ENCODE results near the gene GALNTL6.

GALNTL6 gene

GRCh38 chr4:172152284-172152683 lies 339.1 kb downstream of the GALNTL6 start:
- H2AFZ ChIP-seq (ENCODE audit: low read depth, low read length) = no peak overlapping the region
- H3K23ac ChIP-seq (ENCODE audit: low read length in 2 of 2) = no peak overlapping the region
- H3K4ac ChIP-seq (ENCODE audit: low read depth in 1 of 2, low read length in 2 of 2) = no peak overlapping the region
- no peaks in the 10 kb centered on the region for H3K9me3 ChIP-seq (ENCODE audit: control insufficient read depth, low read length)
- no peak for DNase-seq
- H4K91ac ChIP-seq (ENCODE audit: low read length) = no peak overlapping the region
- H2BK120ac ChIP-seq (ENCODE audit: low read depth, low read length) = no peak overlapping the region
- H3K4me2 ChIP-seq (ENCODE audit: low read length, poor library complexity, severe bottlenecking) = no peak overlapping the region
- no peak overlapping the region for H2BK12ac ChIP-seq (ENCODE audit: low read length in 2 of 2)
- no peak overlapping the region for H2BK15ac ChIP-seq (ENCODE audit: low read depth, poor library complexity, severe bottlenecking)
- H3K36me3 ChIP-seq (ENCODE audit: control insufficient read depth in 1 of 2, insufficient read depth in 2 of 2, low read depth in 1 of 2, low read length in 2 of 2) = no peaks in the 10 kb centered on the region
- H3K4me3 ChIP-seq (ENCODE audit: insufficient read depth in 1 of 2, low read depth in 1 of 2, low read length in 2 of 2) = no peak overlapping the region
- H3K9ac ChIP-seq (ENCODE audit: low read length) = no peak overlapping the region
- H3K18ac ChIP-seq (ENCODE audit: low read depth in 1 of 2, low read length in 2 of 2) = no peak overlapping the region
- H3K14ac ChIP-seq (ENCODE audit: low read length in 2 of 2) = no peak overlapping the region
- H2BK5ac ChIP-seq (ENCODE audit: low read depth, low read length, poor library complexity, severe bottlenecking) = no peak overlapping the region
- H4K8ac ChIP-seq (ENCODE audit: low read length) = no peak overlapping the region
- no peaks in the 10 kb centered on the region for H3K27me3 ChIP-seq (ENCODE audit: control insufficient read depth in 1 of 2, insufficient read depth in 1 of 2, low read length in 2 of 2)
- H3K79me1 ChIP-seq (replicated peaks; ENCODE audit: low read length, poor library complexity, severe bottlenecking) = no peaks in the 10 kb centered on the region
- WGBS = 95% methylated on average over 3 of the region's 3 CpGs
- no peak overlapping the region for H3K27ac ChIP-seq (ENCODE audit: low read length, poor library complexity, severe bottlenecking)
- no peak overlapping the region for H2AK5ac ChIP-seq (ENCODE audit: low read length, severe bottlenecking)
- H3K4me1 ChIP-seq (ENCODE audit: control insufficient read depth, insufficient read depth, low read depth, low read length) = no peaks in the 10 kb centered on the region

DNA sequence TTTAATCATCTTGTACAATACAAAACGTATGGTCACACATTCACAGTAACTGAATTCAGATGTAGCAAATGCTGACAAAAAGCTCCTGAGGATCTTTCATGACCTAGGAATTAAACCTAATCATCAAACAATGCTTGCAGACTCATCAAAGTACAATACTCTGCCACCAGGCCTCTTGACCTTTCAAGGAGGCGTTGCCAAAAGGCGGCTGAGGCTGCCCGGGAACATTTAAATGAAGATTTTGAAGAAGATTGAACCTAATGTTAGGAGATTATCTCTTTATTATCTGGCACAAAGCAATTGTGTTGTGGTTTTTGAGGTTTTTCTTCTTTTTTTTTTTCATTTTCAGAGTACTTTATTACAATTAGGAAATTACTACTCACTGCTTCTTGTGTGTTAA lies 340.5 kb downstream of the GALNTL6 start:
- WGBS = 97% methylated on average over 1 of the region's 4 CpGs
- H3K9ac ChIP-seq (ENCODE audit: low read length) = no peak overlapping the region
- no peak overlapping the region for H3K4me3 ChIP-seq (ENCODE audit: insufficient read depth in 1 of 2, low read depth in 1 of 2, low read length in 2 of 2)
- H3K4me2 ChIP-seq (ENCODE audit: low read length, poor library complexity, severe bottlenecking) = no peak overlapping the region
- no peak overlapping the region for H2AFZ ChIP-seq (ENCODE audit: low read depth, low read length)
- no peak overlapping the region for H2BK120ac ChIP-seq (ENCODE audit: low read depth, low read length)
- no peak overlapping the region for H2BK15ac ChIP-seq (ENCODE audit: low read depth, poor library complexity, severe bottlenecking)
- no peak overlapping the region for H3K4ac ChIP-seq (ENCODE audit: low read depth in 1 of 2, low read length in 2 of 2)
- no peaks in the 10 kb centered on the region for H3K79me1 ChIP-seq (replicated peaks; ENCODE audit: low read length, poor library complexity, severe bottlenecking)
- H3K36me3 ChIP-seq (ENCODE audit: control insufficient read depth in 1 of 2, insufficient read depth in 2 of 2, low read depth in 1 of 2, low read length in 2 of 2) = no peaks in the 10 kb centered on the region
- H3K14ac ChIP-seq (ENCODE audit: low read length in 2 of 2) = no peak overlapping the region
- H4K91ac ChIP-seq (ENCODE audit: low read length) = no peak overlapping the region
- no peak for DNase-seq
- no peak overlapping the region for H3K23ac ChIP-seq (ENCODE audit: low read length in 2 of 2)
- no peak overlapping the region for H3K18ac ChIP-seq (ENCODE audit: low read depth in 1 of 2, low read length in 2 of 2)
- no peak overlapping the region for H2BK5ac ChIP-seq (ENCODE audit: low read depth, low read length, poor library complexity, severe bottlenecking)
- H4K8ac ChIP-seq (ENCODE audit: low read length) = no peak overlapping the region
- no peaks in the 10 kb centered on the region for H3K27me3 ChIP-seq (ENCODE audit: control insufficient read depth in 1 of 2, insufficient read depth in 1 of 2, low read length in 2 of 2)
- no peak overlapping the region for H2AK5ac ChIP-seq (ENCODE audit: low read length, severe bottlenecking)
- H3K4me1 ChIP-seq (ENCODE audit: control insufficient read depth, insufficient read depth, low read depth, low read length) = no peaks in the 10 kb centered on the region
- H2BK12ac ChIP-seq (ENCODE audit: low read length in 2 of 2) = no peak overlapping the region
- no peaks in the 10 kb centered on the region for H3K9me3 ChIP-seq (ENCODE audit: control insufficient read depth, low read length)
- no peak overlapping the region for H3K27ac ChIP-seq (ENCODE audit: low read length, poor library complexity, severe bottlenecking)

- Histone ChIP-seq H2BK15ac (ENCODE audit: low read depth, poor library complexity, severe bottlenecking) (no peak overlapping the region), H2BK5ac (ENCODE audit: low read depth, low read length, poor library complexity, severe bottlenecking) (no peak overlapping the region), H2AK5ac (ENCODE audit: low read length, severe bottlenecking) (no peak overlapping the region), H3K27me3 (ENCODE audit: control insufficient read depth in 1 of 2, insufficient read depth in 1 of 2, low read length in 2 of 2) (no peaks in the 10 kb centered on the region), H3K27ac (ENCODE audit: low read length, poor library complexity, severe bottlenecking) (no peak overlapping the region), H3K4me2 (ENCODE audit: low read length, poor library complexity, severe bottlenecking) (no peak overlapping the region), H3K4me3 (ENCODE audit: insufficient read depth in 1 of 2, low read depth in 1 of 2, low read length in 2 of 2) (no peak overlapping the region), H2AFZ (ENCODE audit: low read depth, low read length) (no peak overlapping the region), H2BK120ac (ENCODE audit: low read depth, low read length) (no peak overlapping the region), H3K4ac (ENCODE audit: low read depth in 1 of 2, low read length in 2 of 2) (no peak overlapping the region), H4K8ac (ENCODE audit: low read length) (no peak overlapping the region), H3K9ac (ENCODE audit: low read length) (no peak overlapping the region), H3K36me3 (ENCODE audit: control insufficient read depth in 1 of 2, insufficient read depth in 2 of 2, low read depth in 1 of 2, low read length in 2 of 2) (no peaks in the 10 kb centered on the region), H4K91ac (ENCODE audit: low read length) (no peak overlapping the region), H3K4me1 (ENCODE audit: control insufficient read depth, insufficient read depth, low read depth, low read length) (no peaks in the 10 kb centered on the region), H3K79me1 (replicated peaks; ENCODE audit: low read length, poor library complexity, severe bottlenecking) (no peaks in the 10 kb centered on the region), H3K9me3 (ENCODE audit: control insufficient read depth, low read length) (no peaks in the 10 kb centered on the region), H3K14ac (ENCODE audit: low read length in 2 of 2) (no peak overlapping the region), H3K18ac (ENCODE audit: low read depth in 1 of 2, low read length in 2 of 2) (no peak overlapping the region), H3K23ac (ENCODE audit: low read length in 2 of 2) (no peak overlapping the region), H2BK12ac (ENCODE audit: low read length in 2 of 2) (no peak overlapping the region)
- 92% methylated on average over 15 of the region's 15 CpGs for WGBS
- DNase-seq = no peak
These were observed 342.7 kb downstream of the GALNTL6 start for GRCh38 chr4:172155838-172156345.

DNA sequence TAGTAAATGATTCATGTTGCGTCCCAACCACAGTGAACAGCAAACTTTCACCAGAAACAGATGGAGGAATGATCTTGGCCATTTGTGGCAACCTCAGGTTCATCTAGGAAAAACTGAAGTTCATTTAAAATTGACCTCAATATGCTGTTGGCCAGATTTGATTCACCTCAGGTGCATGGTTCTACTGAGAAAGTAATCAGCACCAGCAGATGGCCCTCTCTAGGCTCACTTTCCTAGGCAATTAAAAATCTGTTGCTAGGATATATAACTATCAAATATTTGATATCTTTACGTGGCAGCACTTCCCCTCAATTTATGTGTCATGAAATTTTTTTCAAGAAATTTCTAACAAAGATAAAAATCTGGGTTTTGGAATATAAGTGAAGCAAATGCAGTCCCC lies 344.7 kb downstream of the GALNTL6 start:
- no peak overlapping the region for H2AK5ac ChIP-seq (ENCODE audit: low read length, severe bottlenecking)
- no peak overlapping the region for H3K4me3 ChIP-seq (ENCODE audit: insufficient read depth in 1 of 2, low read depth in 1 of 2, low read length in 2 of 2)
- no peak overlapping the region for H3K18ac ChIP-seq (ENCODE audit: low read depth in 1 of 2, low read length in 2 of 2)
- no peak overlapping the region for H2BK15ac ChIP-seq (ENCODE audit: low read depth, poor library complexity, severe bottlenecking)
- no peak overlapping the region for H2BK120ac ChIP-seq (ENCODE audit: low read depth, low read length)
- no peaks in the 10 kb centered on the region for H3K79me1 ChIP-seq (replicated peaks; ENCODE audit: low read length, poor library complexity, severe bottlenecking)
- no peak overlapping the region for H2BK12ac ChIP-seq (ENCODE audit: low read length in 2 of 2)
- H3K36me3 ChIP-seq (ENCODE audit: control insufficient read depth in 1 of 2, insufficient read depth in 2 of 2, low read depth in 1 of 2, low read length in 2 of 2) = no peaks in the 10 kb centered on the region
- no peak overlapping the region for H3K14ac ChIP-seq (ENCODE audit: low read length in 2 of 2)
- H2BK5ac ChIP-seq (ENCODE audit: low read depth, low read length, poor library complexity, severe bottlenecking) = no peak overlapping the region
- no peak overlapping the region for H3K4ac ChIP-seq (ENCODE audit: low read depth in 1 of 2, low read length in 2 of 2)
- H3K27ac ChIP-seq (ENCODE audit: low read length, poor library complexity, severe bottlenecking) = no peak overlapping the region
- H3K27me3 ChIP-seq (ENCODE audit: control insufficient read depth in 1 of 2, insufficient read depth in 1 of 2, low read length in 2 of 2) = no peaks in the 10 kb centered on the region
- WGBS = 78% methylated on average over 1 of the region's 2 CpGs
- H3K23ac ChIP-seq (ENCODE audit: low read length in 2 of 2) = no peak overlapping the region
- no peak overlapping the region for H3K9ac ChIP-seq (ENCODE audit: low read length)
- DNase-seq = no peak
- no peak overlapping the region for H3K4me2 ChIP-seq (ENCODE audit: low read length, poor library complexity, severe bottlenecking)
- no peak overlapping the region for H4K91ac ChIP-seq (ENCODE audit: low read length)
- no peaks in the 10 kb centered on the region for H3K4me1 ChIP-seq (ENCODE audit: control insufficient read depth, insufficient read depth, low read depth, low read length)
- no peaks in the 10 kb centered on the region for H3K9me3 ChIP-seq (ENCODE audit: control insufficient read depth, low read length)
- no peak overlapping the region for H4K8ac ChIP-seq (ENCODE audit: low read length)
- H2AFZ ChIP-seq (ENCODE audit: low read depth, low read length) = no peak overlapping the region
